Retinal pigment epithelial cell (primary cell): ENCODE measurements around the gene ISL2.

ENCODE experiments used
- DNase-seq: peaks from one replicate; pipeline ENCODE4 v3.0.0-alpha.2; 2010; ENCODE audit warnings: low read depth
- H3K4me3 ChIP-seq: 2 replicates; pipeline ENCODE4 v1.5.1; 2011; ENCODE audit warnings: mild to moderate bottlenecking, low read length, control low read depth, moderate library complexity
- TF ChIP-seq, protein P1 (sequence below): conservative IDR thresholded peaks from 2 replicates; pipeline ENCODE4 v1.5.1; 2011; ENCODE audit warnings: low read depth, low read length, control low read depth, inconsistent platforms

ISL2 gene

GRCh38 chr15:76320012-76320411 is 16.6 kb upstream of the ISL2 start:
- no peak for DNase-seq
- H3K4me3 ChIP-seq, result no peak overlapping the region
- TF ChIP-seq, protein P1, sequence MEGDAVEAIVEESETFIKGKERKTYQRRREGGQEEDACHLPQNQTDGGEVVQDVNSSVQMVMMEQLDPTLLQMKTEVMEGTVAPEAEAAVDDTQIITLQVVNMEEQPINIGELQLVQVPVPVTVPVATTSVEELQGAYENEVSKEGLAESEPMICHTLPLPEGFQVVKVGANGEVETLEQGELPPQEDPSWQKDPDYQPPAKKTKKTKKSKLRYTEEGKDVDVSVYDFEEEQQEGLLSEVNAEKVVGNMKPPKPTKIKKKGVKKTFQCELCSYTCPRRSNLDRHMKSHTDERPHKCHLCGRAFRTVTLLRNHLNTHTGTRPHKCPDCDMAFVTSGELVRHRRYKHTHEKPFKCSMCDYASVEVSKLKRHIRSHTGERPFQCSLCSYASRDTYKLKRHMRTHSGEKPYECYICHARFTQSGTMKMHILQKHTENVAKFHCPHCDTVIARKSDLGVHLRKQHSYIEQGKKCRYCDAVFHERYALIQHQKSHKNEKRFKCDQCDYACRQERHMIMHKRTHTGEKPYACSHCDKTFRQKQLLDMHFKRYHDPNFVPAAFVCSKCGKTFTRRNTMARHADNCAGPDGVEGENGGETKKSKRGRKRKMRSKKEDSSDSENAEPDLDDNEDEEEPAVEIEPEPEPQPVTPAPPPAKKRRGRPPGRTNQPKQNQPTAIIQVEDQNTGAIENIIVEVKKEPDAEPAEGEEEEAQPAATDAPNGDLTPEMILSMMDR, result no peak

DNA sequence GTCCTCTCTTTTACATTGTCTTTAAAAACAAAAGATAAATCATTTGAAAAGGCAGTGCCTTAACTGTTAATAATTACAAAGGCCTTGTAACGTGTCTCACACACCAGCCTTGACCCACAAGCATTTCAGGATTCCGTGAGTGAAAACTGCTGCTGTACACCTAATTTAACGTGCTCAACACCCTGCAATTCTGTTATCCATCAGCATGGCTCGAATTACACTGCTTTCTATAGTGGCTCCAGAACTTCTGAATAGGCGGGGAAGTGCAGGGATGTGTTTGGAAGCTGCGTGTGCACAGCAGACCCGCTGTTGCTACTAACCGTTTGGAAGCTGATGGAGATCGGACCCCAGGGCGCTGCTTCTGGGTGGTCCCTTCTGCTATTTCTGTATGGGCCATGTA is 15.4 kb upstream of the ISL2 start:
- no peak overlapping the region for H3K4me3 ChIP-seq
- no peak for DNase-seq
- TF ChIP-seq, protein P1, result no peak

GRCh38 chr15:76321602-76322001 is 15.0 kb upstream of the ISL2 start:
- TF ChIP-seq, protein P1, result no peak
- no peak overlapping the region for H3K4me3 ChIP-seq
- DNase-seq, result no peak

GRCh38 chr15:76324066-76324465 is 12.5 kb upstream of the ISL2 start:
- no peak overlapping the region for H3K4me3 ChIP-seq
- TF ChIP-seq, protein P1, result no peak
- no peak for DNase-seq

DNA sequence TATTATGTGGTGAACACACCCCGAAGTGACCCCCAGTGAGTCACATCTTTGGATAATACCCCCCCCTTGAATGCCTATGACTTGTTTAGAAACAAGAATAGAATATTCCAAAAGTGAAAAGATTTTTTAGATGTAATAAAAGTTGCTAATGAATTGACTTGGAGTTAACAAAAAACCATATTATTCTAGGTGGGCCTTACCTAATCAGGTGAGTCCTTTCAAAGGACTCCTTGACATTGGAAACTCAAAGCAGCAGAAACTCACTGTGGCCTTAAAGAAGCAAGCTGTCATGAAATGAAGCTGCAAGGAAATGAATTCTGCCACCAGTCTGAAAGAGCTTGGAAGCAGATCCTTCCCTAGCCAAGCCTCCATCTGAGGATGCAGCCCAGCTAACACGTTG is 10.9 kb upstream of the ISL2 start:
- DNase-seq, result no peak
- TF ChIP-seq, protein P1, result no peak
- H3K4me3 ChIP-seq, result no peak overlapping the region

GRCh38 chr15:76327191-76328105 is 9.1 kb upstream of the ISL2 start:
- TF ChIP-seq, protein P1, result no peak
- H3K4me3 ChIP-seq, result no peak overlapping the region
- no peak for DNase-seq

- TF ChIP-seq, protein P1, result no peak
- no peak for DNase-seq
- H3K4me3 ChIP-seq, result no peak overlapping the region
These were observed 8.4 kb upstream of the ISL2 start for GRCh38 chr15:76328106-76328696.
